Activated CD4-positive, alpha-beta T cell treated with anti-CD3 and anti-CD28 coated beads, Interleukin-2, amount 10 ng/mL, durations not matched to agents 7 days and 5 days (primary cell): Measurements from ENCODE around the gene FAM32A. TPM values are rescaled to one million over a fixed set of nuclear protein-coding genes. Genes with fewer than 3 reads are reported as not detected.

Experiments used
- CTCF ChIA-PET: fragments of 350-600 bp; sonication (Branson Sonifier 250); formaldehyde crosslinking; loops from one replicate; lab custom pipeline; 2021; ENCODE audit warnings: antibody characterized with exemption; lab: Charles Lee
- POLR2A ChIA-PET: fragments of 350-600 bp; sonication (Branson Sonifier 250); formaldehyde crosslinking; loops from one replicate; lab custom pipeline; 2021; ENCODE audit warnings: antibody characterized with exemption; lab: Charles Lee
- DNase-seq: peaks from one replicate; pipeline ENCODE4 v3.0.0-alpha.2; 2020
- H3K27ac Mint-ChIP-seq: one replicate; pipeline ENCODE4 v1.8.0; 2021; ENCODE audit warnings: mild to moderate bottlenecking, moderate library complexity, mixed read lengths
- H3K27me3 Mint-ChIP-seq: one replicate; pipeline ENCODE4 v1.8.0; 2021; ENCODE audit warnings: mixed read lengths
- H3K36me3 Mint-ChIP-seq: one replicate; pipeline ENCODE4 v1.8.0; 2021; ENCODE audit warnings: low read depth, mixed read lengths
- H3K4me1 Mint-ChIP-seq: one replicate; pipeline ENCODE4 v1.8.0; 2021; ENCODE audit warnings: mixed read lengths
- H3K4me3 Mint-ChIP-seq: one replicate; pipeline ENCODE4 v1.8.0; 2021; ENCODE audit warnings: mild to moderate bottlenecking, moderate library complexity, mixed read lengths
- H3K9me3 Mint-ChIP-seq: one replicate; pipeline ENCODE4 v1.8.0; 2021; ENCODE audit warnings: mixed read lengths
- total RNA-seq, 2 experiments: library from RNA; stranded (reverse); gene quantifications; one replicate each; pipeline ENCODE4 v1.2.3, GENCODE V29; 2021

The FAM32A gene
- total RNA-seq, 2 experiments from 2014 or later = 64.1 to 76.8 TPM

DNA sequence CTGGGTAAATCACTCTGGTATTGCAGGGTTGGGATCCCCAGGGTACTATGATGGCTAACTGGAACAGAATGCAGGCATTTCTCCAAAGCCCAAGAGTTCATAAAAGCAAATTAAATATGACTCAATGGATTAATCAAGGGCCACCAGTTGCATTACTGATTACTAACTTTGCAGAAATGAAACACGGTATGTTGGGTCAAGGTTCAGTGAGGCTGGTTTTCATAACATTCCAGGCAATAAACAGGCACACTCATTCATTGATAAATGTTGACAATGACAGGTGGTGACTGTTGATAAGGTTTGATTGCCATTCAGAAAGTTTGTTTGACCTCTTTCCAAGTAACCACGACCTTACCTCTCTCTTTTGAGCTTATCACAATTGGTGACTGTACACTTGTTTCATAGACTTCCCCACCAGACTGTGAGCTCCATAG, 12.0 kb downstream of the FAM32A start:
- no peak for DNase-seq
- Mint-ChIP-seq H3K9me3 (no peaks in the 10 kb centered on the region), H3K27ac (peak overlapping the region; percentile 92), H3K27me3 (no peaks in the 10 kb centered on the region), H3K36me3 (peaks cover 30% of the 10 kb centered on the region), H3K4me3 (peak overlapping the region; percentile 93), H3K4me1 (peaks cover 40% of the 10 kb centered on the region)
- CTCF ChIA-PET = interaction anchor here (0.8 to 1.4 kb wide), 4 partner anchors 12 to 189 kb away, joined by 3 to 6 read pairs (median 4); partner anchors contain the start of gene FAM32A
- POLR2A ChIA-PET = interaction anchor here (1.2 kb wide), 1 partner anchor 12 kb away, joined by 6 read pairs; the partner anchor contains the start of gene FAM32A

DNA sequence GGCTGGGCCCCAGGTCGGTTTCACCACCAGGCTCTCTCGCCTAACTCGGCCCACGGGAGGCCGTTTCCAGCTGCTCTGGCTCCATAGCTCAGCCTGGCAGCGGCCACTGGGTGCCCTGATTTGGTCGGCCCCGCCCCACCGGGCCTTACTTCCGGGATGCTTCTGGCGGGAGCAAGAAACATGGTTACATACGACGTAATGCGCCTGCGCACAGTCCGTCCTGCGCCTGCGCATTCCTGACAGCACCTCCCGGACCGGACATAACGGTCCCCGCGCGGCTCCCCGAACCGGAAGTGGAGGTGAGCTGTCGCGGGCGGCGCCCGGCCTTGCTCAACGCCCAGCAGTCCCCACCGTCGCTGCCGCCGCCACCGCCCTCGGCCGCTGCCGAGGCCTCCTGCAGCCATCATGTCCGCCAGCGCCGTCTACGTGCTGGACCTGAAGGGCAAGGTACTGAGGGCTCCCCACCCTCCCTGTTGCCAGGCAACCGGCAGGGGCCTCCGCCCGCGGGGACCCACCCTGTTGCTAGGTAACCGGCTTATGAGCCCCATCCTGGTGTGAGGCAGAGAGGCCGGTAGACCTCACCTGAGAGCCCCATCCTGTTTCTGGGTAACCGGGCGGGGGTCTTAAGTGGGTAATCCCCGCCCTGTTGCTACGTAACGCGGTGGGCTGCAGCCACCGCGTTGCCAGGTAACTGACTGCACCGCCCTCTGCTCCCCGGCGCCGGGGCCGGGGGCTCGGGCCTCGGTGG, 12.6 kb downstream of the FAM32A start, which contains the start of gene AP1M1:
AP1M1 (plus strand) TSS at position 290 of the 748 bp plus-strand sequence; CDS start at position 406, 116 bp downstream.
- peak; percentile 99 for DNase-seq
- H3K4me3 Mint-ChIP-seq = peak within 1 kb of the TSS; percentile 93
- H3K36me3 Mint-ChIP-seq = peaks cover 36% of the 10 kb centered on the region
- H3K27ac Mint-ChIP-seq = peak within 1 kb of the TSS; percentile 92
- CTCF ChIA-PET = interaction anchor here (0.8 to 1.4 kb wide), 4 partner anchors 12 to 189 kb away, joined by 3 to 6 read pairs (median 4); partner anchors contain the start of gene FAM32A
- no peaks in the 10 kb centered on the region for H3K9me3 Mint-ChIP-seq
- no peaks in the 10 kb centered on the region for H3K27me3 Mint-ChIP-seq
- peaks cover 46% of the 10 kb centered on the region for H3K4me1 Mint-ChIP-seq
- POLR2A ChIA-PET = interaction anchor here (0.5 to 1.2 kb wide), 2 partner anchors 13 to 107 kb away, joined by 4 to 6 read pairs; partner anchors contain the start of gene FAM32A

DNA sequence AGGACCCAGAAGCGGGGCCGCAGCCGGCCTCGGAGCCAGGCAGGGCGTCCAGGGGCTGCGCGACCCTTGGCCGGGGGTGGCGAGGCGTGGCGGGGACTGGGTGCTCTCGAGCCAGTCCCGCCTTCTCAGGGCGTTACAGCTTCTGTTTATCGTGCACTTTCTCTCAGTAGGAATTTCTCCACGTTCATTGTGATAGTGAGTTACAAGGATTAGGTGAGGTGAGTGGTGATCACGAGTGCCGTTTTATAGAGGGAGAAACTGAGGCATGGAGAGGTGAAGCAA, 13.1 kb downstream of the FAM32A start:
- Mint-ChIP-seq H3K27me3 (no peaks in the 10 kb centered on the region), H3K27ac (peak overlapping the region; percentile 68), H3K9me3 (no peaks in the 10 kb centered on the region), H3K36me3 (peaks cover 41% of the 10 kb centered on the region), H3K4me3 (peak overlapping the region; percentile 93), H3K4me1 (peaks cover 50% of the 10 kb centered on the region)
- no peak for DNase-seq
- ChIA-PET POLR2A (interaction anchor here (1.2 kb wide), 1 partner anchor 13 kb away, joined by 6 read pairs; the partner anchor contains the start of gene FAM32A), CTCF (interaction anchor here (1.0 to 1.4 kb wide), 3 partner anchors 13 to 188 kb away, joined by 4 to 6 read pairs (median 5); partner anchors contain the start of gene FAM32A)

DNA sequence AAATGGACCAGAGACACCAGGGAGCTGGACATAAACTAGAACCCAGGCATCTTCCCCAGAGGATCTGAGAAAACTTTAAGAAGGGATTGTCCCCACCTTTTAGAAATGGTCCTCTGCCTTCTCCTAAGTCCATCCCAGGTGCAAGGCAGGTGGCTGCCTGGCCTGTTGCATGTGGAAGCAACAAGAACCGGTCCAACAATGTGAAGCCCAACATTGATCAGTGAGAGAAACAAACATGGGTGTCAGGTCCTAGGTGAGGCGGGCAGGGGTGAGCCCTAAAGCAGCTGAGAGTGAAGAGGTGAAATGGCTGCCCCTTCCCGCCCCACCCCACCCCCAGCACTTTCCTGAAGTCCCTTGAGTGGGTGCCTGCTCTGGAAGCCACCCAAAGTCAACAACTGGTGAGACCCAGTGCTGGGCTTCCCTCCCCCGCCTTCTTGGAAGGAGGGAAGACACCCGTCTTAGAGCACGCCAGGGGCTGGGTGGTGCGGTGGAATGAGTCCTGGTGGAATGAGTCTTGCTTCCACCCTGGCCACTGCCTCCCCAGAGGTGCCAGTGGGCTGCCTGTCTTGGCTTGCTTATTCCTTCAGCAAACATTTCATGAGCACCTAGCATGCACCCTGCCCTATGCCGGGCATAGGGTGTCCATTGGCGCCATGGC, 14.2 kb downstream of the FAM32A start:
- ChIA-PET POLR2A (no interaction called here), CTCF (interaction anchor here (1.0 to 1.6 kb wide), 2 partner anchors 14 to 183 kb away, joined by 4 to 6 read pairs; partner anchors contain the start of gene FAM32A)
- H3K27me3 Mint-ChIP-seq = no peaks in the 10 kb centered on the region
- no peak for DNase-seq
- H3K36me3 Mint-ChIP-seq = peaks cover 42% of the 10 kb centered on the region
- no peaks in the 10 kb centered on the region for H3K9me3 Mint-ChIP-seq
- H3K27ac Mint-ChIP-seq = peak overlapping the region; percentile 47
- H3K4me3 Mint-ChIP-seq = peak overlapping the region; percentile 93
- H3K4me1 Mint-ChIP-seq = peaks cover 51% of the 10 kb centered on the region

DNA sequence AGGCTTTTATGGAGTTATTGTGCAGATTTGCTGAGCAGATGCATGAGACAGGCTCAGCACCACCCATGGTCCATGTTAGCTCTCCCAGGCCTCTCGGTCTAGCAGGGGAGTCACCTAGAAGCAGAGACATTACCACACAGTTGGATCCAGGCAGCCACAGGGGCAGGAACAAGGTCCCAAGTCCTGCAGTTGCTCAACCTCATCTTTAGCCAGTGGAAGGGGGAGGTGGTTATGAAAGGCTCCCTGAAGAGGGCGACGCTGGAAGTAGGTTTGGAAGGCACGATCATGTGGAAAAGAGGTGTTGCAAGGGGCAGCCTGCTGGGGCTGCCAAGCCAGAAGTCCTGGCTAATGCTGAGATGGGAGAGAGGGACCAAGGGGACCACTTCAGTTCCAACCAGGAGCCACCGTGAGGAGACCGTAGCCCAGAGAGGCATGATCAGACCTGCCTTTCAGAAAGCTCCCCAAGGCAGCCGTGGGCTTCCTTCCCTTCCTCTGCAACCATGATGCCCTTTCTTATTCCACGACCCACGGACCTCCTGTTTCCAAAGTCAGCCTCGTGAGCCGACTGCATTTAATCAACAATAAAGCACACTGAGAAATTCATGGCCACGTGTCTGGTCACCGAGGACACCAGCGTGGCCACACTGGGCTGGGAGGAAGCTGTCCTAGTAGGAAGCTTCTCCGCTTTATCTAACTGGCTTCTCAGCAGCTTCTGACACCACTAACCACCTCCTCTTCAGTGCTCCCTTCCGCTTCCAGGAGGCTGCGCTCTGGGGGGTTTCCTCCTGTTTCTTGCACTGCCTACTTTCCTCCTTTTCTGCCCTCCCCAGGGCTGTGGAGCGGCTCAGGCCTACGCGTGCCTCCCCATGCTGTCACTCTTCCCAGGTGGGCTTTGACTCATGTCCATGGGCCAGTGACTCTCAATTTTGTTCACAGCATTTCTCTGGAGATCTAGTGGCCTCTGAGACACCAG, 15.1 kb downstream of the FAM32A start:
- Mint-ChIP-seq H3K27me3 (no peaks in the 10 kb centered on the region), H3K4me3 (peak overlapping the region; percentile 7), H3K4me1 (peaks cover 51% of the 10 kb centered on the region), H3K9me3 (no peaks in the 10 kb centered on the region), H3K36me3 (peaks cover 43% of the 10 kb centered on the region), H3K27ac (peak overlapping the region; percentile 64)
- ChIA-PET CTCF (interaction anchor here (0.7 to 1.6 kb wide), 2 partner anchors 15 to 47 kb away, joined by 3 to 6 read pairs; partner anchors contain the start of gene FAM32A), POLR2A (no interaction called here)
- no peak for DNase-seq

DNA sequence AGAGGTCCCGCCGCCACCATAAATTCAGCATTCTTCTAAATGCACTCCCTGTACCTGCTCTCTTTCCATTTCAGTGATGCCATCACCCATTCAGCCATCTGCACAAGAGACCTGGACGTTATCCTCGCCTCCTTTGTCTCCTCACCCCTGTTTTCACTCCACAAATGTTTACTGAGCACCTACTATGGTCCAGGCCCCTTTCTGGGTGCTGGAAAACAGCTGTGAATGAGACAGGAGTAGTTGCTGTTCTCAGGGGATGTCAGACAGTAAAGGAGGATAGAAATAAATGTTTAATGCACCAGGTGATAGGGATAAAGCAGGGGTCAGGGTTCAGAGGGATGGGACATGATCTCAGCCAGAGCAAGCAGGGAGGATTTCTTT, 15.8 kb downstream of the FAM32A start:
- H3K4me1 Mint-ChIP-seq = peaks cover 51% of the 10 kb centered on the region
- H3K27me3 Mint-ChIP-seq = no peaks in the 10 kb centered on the region
- CTCF ChIA-PET = interaction anchor here (0.9 to 2.2 kb wide), 2 partner anchors 15 to 31 kb away, joined by 4 to 7 read pairs; partner anchors contain the start of gene FAM32A
- H3K4me3 Mint-ChIP-seq = no peak overlapping the region
- H3K27ac Mint-ChIP-seq = no peak overlapping the region
- POLR2A ChIA-PET = no interaction called here
- peaks cover 43% of the 10 kb centered on the region for H3K36me3 Mint-ChIP-seq
- no peak for DNase-seq
- no peaks in the 10 kb centered on the region for H3K9me3 Mint-ChIP-seq

DNA sequence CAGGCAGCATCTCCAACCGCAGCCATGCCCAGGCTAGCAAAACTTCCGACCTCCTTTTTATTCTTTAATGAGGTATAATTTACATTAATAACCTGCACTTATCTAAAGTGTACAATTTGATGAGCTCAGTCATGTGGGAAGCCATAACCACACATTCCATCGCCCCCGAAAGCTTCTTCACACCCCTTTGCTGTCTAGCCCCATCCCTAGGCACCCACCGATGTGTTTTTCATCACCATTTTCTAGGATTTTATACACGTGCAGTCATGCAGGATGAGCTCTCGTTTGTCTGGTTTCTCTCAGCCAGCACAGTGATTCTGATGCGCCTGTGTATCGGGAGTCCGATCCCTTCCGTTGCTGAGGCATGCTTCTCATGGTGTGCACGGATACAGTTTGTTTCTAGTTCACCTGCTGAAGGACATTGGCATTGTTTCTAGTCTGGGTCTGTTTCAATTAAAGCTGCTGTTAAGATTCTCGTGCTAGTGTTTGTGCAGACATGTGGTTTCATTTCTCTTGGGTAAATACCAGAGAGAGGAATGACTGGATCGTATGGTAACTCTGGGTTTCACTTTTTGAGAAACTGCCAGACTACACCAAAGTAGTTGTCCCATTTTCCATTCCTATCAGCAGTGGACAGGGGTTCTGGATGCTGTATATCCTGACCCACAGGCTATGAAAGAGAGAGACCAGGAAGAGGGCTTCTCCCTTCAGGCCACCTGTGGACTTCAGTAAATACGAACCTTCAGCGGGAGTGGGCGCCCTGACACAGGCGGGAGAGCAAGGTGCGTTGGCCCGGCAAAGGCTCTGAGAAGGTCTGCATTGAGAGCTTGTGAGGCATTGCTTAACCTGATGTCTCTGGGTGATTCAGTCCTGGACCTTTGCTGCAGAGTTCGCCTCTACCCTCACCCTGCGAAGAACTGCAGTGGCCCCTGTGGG, 17.4 kb downstream of the FAM32A start:
- ChIA-PET CTCF (interaction anchor here (1.5 to 2.2 kb wide), 2 partner anchors 8 to 17 kb away, joined by 3 to 7 read pairs; partner anchors contain the start of gene FAM32A), POLR2A (interaction anchor here (0.7 kb wide), 1 partner anchor 114 kb away, joined by 3 read pairs; no protein-coding TSS in a partner anchor)
- DNase-seq = no peak
- Mint-ChIP-seq H3K36me3 (peaks cover 48% of the 10 kb centered on the region), H3K4me1 (peaks cover 47% of the 10 kb centered on the region), H3K27ac (no peak overlapping the region), H3K27me3 (no peaks in the 10 kb centered on the region), H3K9me3 (no peaks in the 10 kb centered on the region), H3K4me3 (no peak overlapping the region)

DNA sequence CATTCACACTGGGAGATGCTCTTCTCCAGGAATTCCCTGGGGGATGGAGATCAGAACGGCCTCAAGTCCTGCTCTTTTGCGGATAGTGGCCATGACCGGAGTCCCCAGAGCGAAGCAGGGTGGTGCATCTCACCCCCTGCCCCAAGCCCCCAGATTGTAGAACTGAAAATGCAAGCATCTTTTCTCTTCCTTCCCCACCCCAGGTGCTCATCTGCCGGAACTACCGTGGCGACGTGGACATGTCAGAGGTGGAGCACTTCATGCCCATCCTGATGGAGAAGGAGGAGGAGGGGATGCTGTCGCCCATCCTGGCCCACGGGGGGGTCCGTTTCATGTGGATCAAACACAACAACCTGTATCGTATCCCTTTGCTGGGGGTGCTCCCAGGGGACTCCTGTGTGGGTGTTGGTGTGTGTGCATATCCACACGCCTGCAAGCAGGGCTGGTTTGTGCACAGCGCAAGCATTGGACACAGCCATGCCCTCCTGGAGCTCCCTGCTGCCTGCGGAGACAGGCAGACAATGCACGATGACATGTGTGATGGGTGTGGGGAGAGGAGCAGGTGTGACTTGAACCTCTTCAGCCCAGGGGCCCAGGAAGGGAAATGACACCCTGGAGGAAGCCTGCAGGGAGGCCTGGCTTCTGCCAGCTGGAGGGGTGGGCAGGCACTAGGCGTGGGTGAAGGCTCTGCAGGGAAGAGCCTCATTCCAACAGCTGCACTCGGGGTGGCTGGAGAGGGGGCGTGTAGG, 18.2 kb downstream of the FAM32A start:
- Mint-ChIP-seq H3K4me3 (no peak overlapping the region), H3K4me1 (peaks cover 48% of the 10 kb centered on the region), H3K36me3 (peaks cover 53% of the 10 kb centered on the region), H3K9me3 (no peaks in the 10 kb centered on the region), H3K27ac (peak overlapping the region; percentile 57), H3K27me3 (no peaks in the 10 kb centered on the region)
- ChIA-PET POLR2A (interaction anchor here (0.5 kb wide), 1 partner anchor 1885 kb away, joined by 3 read pairs; no protein-coding TSS in a partner anchor), CTCF (interaction anchor here (2.2 kb wide), 1 partner anchor 18 kb away, joined by 7 read pairs; the partner anchor contains the start of gene FAM32A)
- DNase-seq = no peak

- H3K27me3 Mint-ChIP-seq = no peaks in the 10 kb centered on the region
- H3K4me1 Mint-ChIP-seq = peaks cover 43% of the 10 kb centered on the region
- DNase-seq = no peak
- H3K36me3 Mint-ChIP-seq = peaks cover 57% of the 10 kb centered on the region
- POLR2A ChIA-PET = interaction anchor here (0.5 kb wide), 1 partner anchor 1885 kb away, joined by 3 read pairs; no protein-coding TSS in a partner anchor
- no peak overlapping the region for H3K4me3 Mint-ChIP-seq
- CTCF ChIA-PET = no interaction called here
- no peaks in the 10 kb centered on the region for H3K9me3 Mint-ChIP-seq
- peak overlapping the region; percentile 57 for H3K27ac Mint-ChIP-seq
These were observed 18.7 kb downstream of the FAM32A start for GRCh38 chr19:16204005-16204294.

DNA sequence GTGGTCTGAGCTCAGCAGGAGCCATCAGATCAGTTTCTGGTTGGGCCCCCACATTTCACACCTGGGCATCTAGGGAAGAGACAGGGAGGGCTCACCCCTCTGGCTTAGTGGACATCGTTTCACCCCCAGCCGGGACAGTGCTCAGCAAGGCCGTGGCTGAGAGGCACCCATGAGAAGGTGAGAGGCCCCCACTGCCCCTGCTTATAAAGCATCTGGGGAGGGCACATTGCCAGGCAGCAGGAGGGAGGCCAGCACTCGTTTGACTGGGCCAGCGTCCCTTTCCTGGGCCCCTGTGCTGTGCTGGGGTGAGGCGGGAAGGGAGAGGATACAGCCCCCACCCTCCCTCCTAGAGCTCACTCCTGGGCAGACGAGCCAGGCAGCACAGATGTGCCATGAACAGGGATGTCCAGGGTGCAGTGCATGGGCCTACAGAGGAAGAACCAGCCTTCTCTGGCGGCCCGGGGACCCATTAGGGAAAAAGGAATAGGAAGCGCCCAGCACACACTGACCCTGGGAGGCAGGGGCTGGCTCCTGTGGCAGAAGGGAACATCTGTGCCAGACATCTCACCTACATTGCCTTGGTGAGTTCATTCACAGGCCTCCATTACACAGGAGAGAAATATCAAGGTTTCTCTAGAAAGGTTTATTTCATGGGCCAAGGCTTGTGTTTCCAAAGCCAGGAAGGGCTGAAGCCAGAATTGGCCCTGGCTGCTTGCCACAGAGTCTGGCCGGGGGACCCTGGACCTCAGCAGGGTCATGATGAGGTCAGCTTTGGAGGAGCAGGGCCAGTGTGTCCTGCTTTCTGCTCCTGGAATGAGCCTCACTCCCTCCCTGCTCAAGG, 20.2 kb downstream of the FAM32A start:
- POLR2A ChIA-PET = no interaction called here
- CTCF ChIA-PET = interaction anchor here (1.4 kb wide), 1 partner anchor 163 kb away, joined by 3 read pairs; no protein-coding TSS in a partner anchor
- Mint-ChIP-seq H3K9me3 (no peaks in the 10 kb centered on the region), H3K36me3 (peaks cover 63% of the 10 kb centered on the region), H3K4me3 (no peak overlapping the region), H3K27me3 (no peaks in the 10 kb centered on the region), H3K4me1 (peaks cover 32% of the 10 kb centered on the region), H3K27ac (no peak overlapping the region)
- DNase-seq = no peak
